Aorta (tissue), 5 donors: Measurements from ENCODE around the gene KNG1. TPM values are rescaled to one million over a fixed set of nuclear protein-coding genes. Genes with fewer than 3 reads are reported as not detected.
"Not testable (repeated sequence)": the region's sequence is repeated elsewhere in the genome, so short reads cannot be mapped to it uniquely, and the experiment has no call there.

ENCODE experiments used
- ATAC-seq: fragments of 200-7000 bp; cut with Tn5 transposase; one replicate; pipeline ENCODE4 v1.9.1; 2022; ENCODE audit warnings: moderate library complexity; ENCODE audit not compliant: low FRiP score
- DNase-seq, 2 donors: peaks; one replicate each; pipeline ENCODE4 v3.0.0-alpha.2; 2020
- H3K27ac ChIP-seq, 2 donors: one replicate each; pipeline ENCODE4 v1.5.1; 2013; ENCODE audit warnings: low read length in 2 of 2, mild to moderate bottlenecking in 2 of 2, moderate library complexity in 2 of 2, control low read depth in 1 of 2, inconsistent platforms in 1 of 2, low read depth in 1 of 2
- H3K27me3 ChIP-seq, 2 donors: one replicate each; pipeline ENCODE4 v1.6.1; 2013; ENCODE audit warnings: control low read depth in 1 of 2, low read length in 1 of 2, mild to moderate bottlenecking in 1 of 2, moderate library complexity in 1 of 2; ENCODE audit not compliant: insufficient read depth in 2 of 2, control insufficient read depth in 1 of 2
- H3K36me3 ChIP-seq, 2 donors: one replicate each; pipeline ENCODE4 v1.6.1; 2013; ENCODE audit warnings: control low read depth in 1 of 2, low read length in 1 of 2, mild to moderate bottlenecking in 1 of 2; ENCODE audit not compliant: insufficient read depth in 2 of 2, control insufficient read depth in 1 of 2
- H3K4me1 ChIP-seq, 2 donors: one replicate each; pipeline ENCODE4 v1.6.1; 2013; ENCODE audit warnings: low read length in 2 of 2, control low read depth in 1 of 2, mild to moderate bottlenecking in 1 of 2, moderate library complexity in 1 of 2; ENCODE audit not compliant: insufficient read depth in 2 of 2, control insufficient read depth in 1 of 2
- H3K4me3 ChIP-seq, 2 donors: one replicate each; pipeline ENCODE4 v1.5.1; 2013; ENCODE audit warnings: low read length in 2 of 2, control low read depth in 1 of 2, mild to moderate bottlenecking in 1 of 2
- H3K9me3 ChIP-seq: one replicate; pipeline ENCODE4 v1.6.1; 2013; ENCODE audit warnings: mild to moderate bottlenecking, low read length; ENCODE audit not compliant: control insufficient read depth
- WGBS, 2 donors: extraction: QIAGEN DNeasy Blood & Tissue Kit; methylation state at CpG; one replicate each; pipeline ENCODE4 v1.1.7; 2013; 5-methylcytosine and 5-hydroxymethylcytosine counted together
- intact Hi-C, 2 donors: fragments of 100-400 bp; cut with DNase I; formaldehyde crosslinking; loops; one replicate each; pipeline versions ENCODE4 v1.14.2 to v1.15.0; 2022
- polyA plus RNA-seq, 2 donors: library from polyadenylated mRNA; stranded (reverse); fragments of 200-250 nt; gene quantifications; one replicate each; pipeline ENCODE4 v1.2.3, GENCODE V29; 2013
- total RNA-seq, 2 donors: library from RNA; stranded (reverse); fragmentation: NEBNext Ultra II Directional; extraction: Animal tissue kit (Norgen Biotek cat#: 25700); gene quantifications; one replicate each; pipeline ENCODE4 v1.2.1, GENCODE V29; 2021
- donor health status: healthy with polysubstance abuse.
- donor health status: Bipolar disorder and iron deficiency.
- donor health status: DM: no; HTN: no; CAD: no.
- donor health status: DM: no; HTN: no; CAD: no.
- donor health status: DM: yes; HTN: yes; CAD: no.

KNG1 gene
- total and polyA plus RNA-seq, 4 donors: not detected

- ATAC-seq (no peak), DNase-seq (no peak)
- H3K4me1 ChIP-seq: no peaks in the 10 kb centered on the region
- 52 to 57% methylated on average over 3 of the region's 3 CpGs for WGBS, 2 donors
- H3K27ac ChIP-seq: no peak overlapping the region
- no peaks in the 10 kb centered on the region for H3K27me3 ChIP-seq
- H3K9me3 ChIP-seq: no peaks in the 10 kb centered on the region
- H3K36me3 ChIP-seq: no peaks in the 10 kb centered on the region
- intact Hi-C loops: no loop called here
- no peak overlapping the region for H3K4me3 ChIP-seq
These were observed 16.9 kb upstream of the KNG1 start for GRCh38 chr3:186700267-186700666.

GRCh38 chr3:186702451-186702850, 14.7 kb upstream of the KNG1 start:
- H3K9me3 ChIP-seq, H3K4me3 ChIP-seq, DNase-seq, H3K36me3 ChIP-seq, H3K4me1 ChIP-seq, H3K27me3 ChIP-seq, intact Hi-C loops, ATAC-seq, H3K27ac ChIP-seq: not testable (repeated sequence)

- Histone ChIP-seq H3K4me3 (no peak overlapping the region), H3K27ac (no peak overlapping the region), H3K27me3 (no peaks in the 10 kb centered on the region), H3K9me3 (no peaks in the 10 kb centered on the region), H3K36me3 (no peaks in the 10 kb centered on the region), H3K4me1 (no peaks in the 10 kb centered on the region)
- ATAC-seq (no peak), DNase-seq (no peak)
- 85 to 88% methylated on average over 6 of the region's 6 CpGs for WGBS, 2 donors
- intact Hi-C loops: no loop called here
These were observed 11.0 kb upstream of the KNG1 start for GRCh38 chr3:186705882-186706780.

- intact Hi-C loops: no loop called here
These were observed 8.0 kb upstream of the KNG1 start for GRCh38 chr3:186708983-186709679.

GRCh38 chr3:186710694-186711093, 6.5 kb upstream of the KNG1 start:
- H3K27me3 ChIP-seq, intact Hi-C loops, DNase-seq, ATAC-seq, H3K36me3 ChIP-seq, H3K9me3 ChIP-seq, H3K4me1 ChIP-seq, H3K4me3 ChIP-seq, H3K27ac ChIP-seq: not testable (repeated sequence)
- 80 to 84% methylated on average over 4 of the region's 4 CpGs for WGBS, 2 donors

More at GRCh38 chr3:186708983-186709679, 8.0 kb upstream of the KNG1 start:
- H3K9me3 ChIP-seq: no peaks in the 10 kb centered on the region
- ATAC-seq (no peak), DNase-seq (no peak)
- H3K4me1 ChIP-seq: no peaks in the 10 kb centered on the region
- H3K36me3 ChIP-seq: no peaks in the 10 kb centered on the region
- 73 to 78% methylated on average over 6 of the region's 6 CpGs for WGBS, 2 donors
- H3K27me3 ChIP-seq: no peaks in the 10 kb centered on the region
- no peak overlapping the region for H3K27ac ChIP-seq
- H3K4me3 ChIP-seq: no peak overlapping the region

- intact Hi-C loops: no loop called here
- no peaks in the 10 kb centered on the region for H3K4me1 ChIP-seq
- no peaks in the 10 kb centered on the region for H3K9me3 ChIP-seq
- H3K27ac ChIP-seq: no peak overlapping the region
- DNase-seq (no peak), ATAC-seq (no peak)
- H3K27me3 ChIP-seq: no peaks in the 10 kb centered on the region
- H3K4me3 ChIP-seq: no peak overlapping the region
- H3K36me3 ChIP-seq: no peaks in the 10 kb centered on the region
- 74 to 75% methylated on average over 4 of the region's 4 CpGs for WGBS, 2 donors
These were observed 3.7 kb upstream of the KNG1 start for GRCh38 chr3:186713499-186713898.

GRCh38 chr3:186719945-186720739, 3.0 kb downstream of the KNG1 start:
- H3K4me1 ChIP-seq: no peaks in the 10 kb centered on the region
- H3K4me3 ChIP-seq: no peak overlapping the region
- no peak for ATAC-seq
- no peak overlapping the region for H3K27ac ChIP-seq
- DNase-seq: no peak
- no peaks in the 10 kb centered on the region for H3K36me3 ChIP-seq
- WGBS, 2 donors: 50 to 59% methylated on average over 7 of the region's 7 CpGs
- H3K9me3 ChIP-seq: no peaks in the 10 kb centered on the region
- intact Hi-C loops: no loop called here
- no peaks in the 10 kb centered on the region for H3K27me3 ChIP-seq

GRCh38 chr3:186722457-186722856, 5.3 kb downstream of the KNG1 start:
- H3K27me3 ChIP-seq: no peaks in the 10 kb centered on the region
- ATAC-seq: no peak
- no peak for DNase-seq
- H3K4me1 ChIP-seq: no peaks in the 10 kb centered on the region
- no peaks in the 10 kb centered on the region for H3K9me3 ChIP-seq
- intact Hi-C loops: no loop called here
- H3K4me3 ChIP-seq: no peak overlapping the region
- no peaks in the 10 kb centered on the region for H3K36me3 ChIP-seq
- H3K27ac ChIP-seq: no peak overlapping the region
- 38 to 39% methylated on average over 7 of the region's 7 CpGs for WGBS, 2 donors
